HepG2 (cell line): Measurements from ENCODE around the gene PGA4. TPM values are rescaled to one million over a fixed set of nuclear protein-coding genes. Genes with fewer than 3 reads are reported as not detected.

ENCODE experiments used
- ARID4A ChIP-seq: sonication (generic); formaldehyde crosslinking; IDR thresholded peaks from 2 replicates; pipeline ENCODE4 v1.5.0; 2020; ENCODE audit warnings: mild to moderate bottlenecking, missing genetic modification reagents, borderline replicate concordance
- ATF7-NPFF ChIP-seq: sonication (generic); formaldehyde crosslinking; IDR thresholded peaks from 2 replicates; pipeline ENCODE4 v1.8.1; 2023; ENCODE audit warnings: mild to moderate bottlenecking, low read depth, missing genetic modification reagents, moderate library complexity
- ATRX ChIP-seq: sonication (generic); formaldehyde crosslinking; IDR thresholded peaks from 2 replicates; pipeline ENCODE4 v1.4.0; 2020; ENCODE audit warnings: missing genetic modification reagents, borderline replicate concordance
- CAMTA2 ChIP-seq: sonication (generic); formaldehyde crosslinking; IDR thresholded peaks from 2 replicates; pipeline ENCODE4 v1.4.0; 2020; ENCODE audit warnings: mild to moderate bottlenecking, missing genetic modification reagents, borderline replicate concordance
- CCDC6 ChIP-seq: sonication (generic); formaldehyde crosslinking; IDR thresholded peaks from 2 replicates; pipeline ENCODE4 v1.8.1; 2022; ENCODE audit warnings: mild to moderate bottlenecking, missing genetic modification reagents, moderate library complexity
- DDIT3 ChIP-seq: sonication (generic); formaldehyde crosslinking; IDR thresholded peaks from 2 replicates; pipeline ENCODE4 v1.4.0; 2020; ENCODE audit warnings: mild to moderate bottlenecking, missing genetic modification reagents
- FUBP1 ChIP-seq: sonication (generic); formaldehyde crosslinking; IDR thresholded peaks from 2 replicates; pipeline ENCODE4 v1.5.1; 2020; ENCODE audit warnings: missing genetic modification reagents, mild to moderate bottlenecking, borderline replicate concordance
- GABPA ChIP-seq, 2 experiments: IDR thresholded peaks; 2 replicates each; pipeline ENCODE4 v1.6.1; 2011 to 2016; ENCODE audit warnings: low read depth in 2 of 2, low read length in 1 of 2, missing biosample characterization in 1 of 2, missing genetic modification characterization in 1 of 2
- GABPB1 ChIP-seq: IDR thresholded peaks from 2 replicates; pipeline ENCODE4 v1.6.1; 2016; ENCODE audit warnings: mild to moderate bottlenecking, missing genetic modification reagents, moderate library complexity, missing compliant biosample characterization
- GTF3A ChIP-seq: sonication (generic); formaldehyde crosslinking; conservative IDR thresholded peaks from 2 replicates; pipeline ENCODE4 v1.4.0; 2020; ENCODE audit warnings: mild to moderate bottlenecking, missing genetic modification reagents
- HNRNPLL ChIP-seq: fragments of 200-400 bp; formaldehyde crosslinking; IDR thresholded peaks from 2 replicates; pipeline ENCODE4 v1.6.1; 2017; ENCODE audit warnings: mild to moderate bottlenecking, low read depth, low read length; ENCODE audit not compliant: poor library complexity, severe bottlenecking
- MEIS2 ChIP-seq: sonication (generic); formaldehyde crosslinking; IDR thresholded peaks from 2 replicates; pipeline ENCODE4 v1.9.0; 2021; ENCODE audit warnings: mild to moderate bottlenecking, missing genetic modification reagents
- NR2F1 ChIP-seq, 2 experiments: fragments of 450-650 bp in 1 of 2; formaldehyde crosslinking in 1 of 2; IDR thresholded peaks; 2 replicates each; pipeline versions ENCODE4 v1.5.0 to v1.6.1; 2016 to 2020; ENCODE audit warnings: mild to moderate bottlenecking in 1 of 2, missing compliant biosample characterization in 1 of 2, missing genetic modification reagents in 1 of 2, moderate library complexity in 1 of 2
- PRDM15 ChIP-seq: sonication (generic); formaldehyde crosslinking; IDR thresholded peaks from 2 replicates; pipeline ENCODE4 v1.4.0; 2020; ENCODE audit warnings: missing genetic modification reagents
- YEATS4 ChIP-seq: sonication (generic); formaldehyde crosslinking; IDR thresholded peaks from 2 replicates; pipeline ENCODE4 v1.4.0; 2020; ENCODE audit warnings: missing genetic modification reagents, borderline replicate concordance
- ZNF724P ChIP-seq: sonication (generic); formaldehyde crosslinking; IDR thresholded peaks from 2 replicates; pipeline ENCODE4 v1.8.0; 2022; ENCODE audit warnings: missing genetic modification reagents, borderline replicate concordance
- ZNF777 ChIP-seq: sonication (generic); formaldehyde crosslinking; IDR thresholded peaks from 2 replicates; pipeline ENCODE4 v1.4.0; 2020; ENCODE audit warnings: missing genetic modification reagents
- ZNF792 ChIP-seq: IDR thresholded peaks from 2 replicates; pipeline ENCODE4 v1.6.1; 2016
- ZNF891 ChIP-seq: sonication (generic); formaldehyde crosslinking; IDR thresholded peaks from 2 replicates; pipeline ENCODE4 v1.5.0; 2020; ENCODE audit warnings: mild to moderate bottlenecking, missing genetic modification reagents
- polyA plus RNA-seq, 8 experiments: library from polyadenylated mRNA; depleted of rRNA in 3 of 8; stranded (reverse) in 7 of 8; unstranded in 1 of 8; fragments of >200 nt; fragmentation: Illumina TruSeq in 4 of 8; extraction: Trizol in 4 of 8; gene quantifications; 2 replicates each; pipeline versions ENCODE4 v1.2.1 to v1.2.3, GENCODE V29; 2011 to 2016; ENCODE audit warnings: low read depth in 4 of 8, missing spikeins in 1 of 8, mixed read lengths in 1 of 8; ENCODE audit not compliant: insufficient read depth in 1 of 8
- total RNA-seq, 5 experiments: library from RNA; depleted of rRNA; stranded (reverse); fragments of >200 nt; fragmentation: Illumina TruSeq; extraction: Trizol; gene quantifications; 2 replicates each; pipeline ENCODE4 v1.2.3, GENCODE V29; 2016; ENCODE audit warnings: low read depth in 1 of 5

PGA4 gene
- total and polyA plus RNA-seq, 2 of the 13 experiments (the other 11 are each of a cell fraction or from before 2014, with no cell fraction given): not detected

- TF ChIP-seq FUBP1 (CRISPR knock-in tag) (no peak), GABPB1 (CRISPR knock-in tag) (no peak; the same call in 1 of the 2 replicates), GTF3A (CRISPR knock-in tag) (no peak), GABPA (IDR thresholded peaks at IDR 0.05; ENCODE audit: low read depth, low read length) (no peak), GABPA (CRISPR knock-in tag; IDR thresholded peaks at IDR 0.05; ENCODE audit: low read depth) (no peak), NR2F1 (CRISPR knock-in tag; IDR thresholded peaks at IDR 0.05) (peak in 1 of 2 experiments; percentile 62; a peak in 1 of 4 replicates), CCDC6 (no peak), HNRNPLL (no peak), ZNF891 (CRISPR knock-in tag) (no peak), MEIS2 (peak; percentile 49; the same call in 1 of the 2 replicates), ATRX (CRISPR knock-in tag) (no peak), ZNF792 (CRISPR knock-in tag) (no peak), YEATS4 (CRISPR knock-in tag) (peak; percentile 74; the same call in 1 of the 2 replicates), ZNF724P (no peak), ZNF777 (no peak; the same call in 1 of the 2 replicates), DDIT3 (CRISPR knock-in tag) (no peak), ARID4A (CRISPR knock-in tag) (peak; percentile 47; the same call in 1 of the 2 replicates), PRDM15 (CRISPR knock-in tag) (no peak), CAMTA2 (CRISPR knock-in tag) (no peak), ATF7-NPFF (CRISPR knock-in tag) (no peak)
Measured at GRCh38 chr11:61267437-61267841, 45.3 kb downstream of the PGA4 start (continued).
